HG03135 (cell line): ENCODE results near the gene NTM.
A peak's percentile ranks its signal among the peaks of the same experiment; 100 is the strongest.

Experiments
- ATAC-seq: cut with Tn5 transposase; IDR thresholded peaks from one replicate; pipeline ENCODE4 v1.9.1; 2021; ENCODE audit warnings: mild to moderate bottlenecking, moderate library complexity; ENCODE audit not compliant: unreplicated experiment

NTM gene

DNA sequence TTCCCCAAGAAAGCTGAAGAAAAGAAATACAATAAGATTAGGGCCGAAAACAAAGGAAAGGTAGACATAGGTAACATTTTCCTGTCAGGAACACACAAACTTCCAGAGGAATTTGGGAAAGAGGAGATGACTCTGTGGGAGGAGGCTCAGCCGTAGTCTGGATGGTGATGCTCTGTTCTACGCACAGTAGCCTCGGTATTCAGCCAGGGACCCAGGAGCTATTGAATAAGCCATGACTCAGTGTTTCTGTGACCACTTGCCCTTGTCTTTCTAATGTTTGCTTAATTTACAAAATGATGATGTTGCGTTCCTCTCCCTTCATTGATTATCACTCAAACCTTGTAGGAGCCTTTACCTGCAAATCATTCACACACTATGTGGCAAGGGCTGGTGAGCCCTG lies 745.0 kb downstream of the NTM start:
- ATAC-seq = no peak

DNA sequence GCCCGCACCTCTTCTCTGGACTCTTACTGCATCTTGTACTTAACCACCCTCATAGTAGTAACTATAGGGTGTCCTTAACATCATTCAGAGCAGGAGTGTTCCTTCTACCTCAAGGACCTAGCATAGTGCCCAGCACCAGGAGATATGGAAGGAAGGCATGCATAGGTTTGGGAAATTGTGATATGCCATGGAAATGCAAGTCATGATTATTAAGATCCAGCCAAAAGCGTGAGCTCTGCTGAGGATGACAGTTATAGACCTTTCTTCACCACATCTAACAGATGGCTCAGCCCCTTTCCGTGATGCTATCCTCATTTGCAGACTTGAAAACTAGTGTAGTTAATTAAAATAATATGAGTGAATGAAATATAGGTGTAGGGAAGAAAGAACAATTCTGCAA lies 746.1 kb downstream of the NTM start:
- no peak for ATAC-seq

DNA sequence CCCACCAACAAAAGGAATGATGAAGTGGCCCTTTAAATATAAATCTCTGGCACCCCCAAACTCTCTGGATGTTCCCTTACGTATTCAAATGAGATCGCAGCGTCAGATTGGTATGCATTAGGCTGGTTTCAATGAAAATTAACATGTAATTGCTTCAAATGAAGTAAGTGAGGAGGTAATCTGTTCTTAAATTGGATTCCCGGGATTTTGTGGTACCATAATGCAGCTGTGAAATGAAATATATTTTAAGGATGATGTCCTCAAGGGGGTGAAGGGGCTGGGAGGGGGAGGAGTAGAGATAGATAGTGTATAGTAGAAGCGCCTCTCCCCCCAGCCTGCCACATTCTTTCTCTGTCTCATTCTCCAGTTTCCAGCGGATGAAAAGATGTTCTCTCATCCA lies 748.2 kb downstream of the NTM start:
- no peak for ATAC-seq

DNA sequence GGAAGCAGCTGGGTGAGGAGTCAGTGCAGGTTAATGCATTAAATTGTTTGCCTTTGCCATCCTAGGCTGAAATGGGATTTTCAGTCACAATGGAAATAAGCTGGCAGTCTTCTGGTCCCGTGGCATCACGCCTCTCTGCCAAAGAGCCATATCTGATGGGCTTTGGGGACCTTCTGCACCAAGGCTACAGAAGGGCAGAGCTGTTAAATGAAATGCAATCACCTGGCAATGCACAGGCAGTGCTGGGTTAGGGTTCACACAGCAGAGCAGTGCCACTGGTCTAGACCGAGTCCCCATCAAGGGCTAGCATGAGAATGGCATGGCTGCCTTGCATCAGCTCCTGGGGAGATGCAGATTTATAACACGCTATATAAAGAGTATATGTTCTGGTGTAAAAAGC lies 749.2 kb downstream of the NTM start:
- ATAC-seq = no peak

DNA sequence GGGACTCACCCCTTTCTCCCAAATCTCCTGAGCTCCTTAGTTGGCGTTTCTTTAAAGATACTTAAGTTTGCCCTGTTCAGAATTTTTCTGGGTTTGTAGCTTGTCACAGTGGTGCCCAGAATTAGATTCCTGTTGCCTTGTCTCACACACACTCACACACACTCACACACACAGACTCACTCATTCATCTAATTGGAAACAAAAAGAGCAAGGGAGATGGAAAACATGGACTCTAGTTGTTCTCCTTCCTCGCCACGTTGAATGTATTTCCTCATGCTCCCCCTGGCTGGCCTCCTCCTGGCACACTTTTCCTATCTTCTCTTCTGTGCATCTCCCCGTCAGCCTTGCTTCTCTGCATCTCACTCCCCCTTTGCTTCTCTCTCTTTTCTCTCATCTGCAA lies 752.3 kb downstream of the NTM start:
- ATAC-seq = no peak

DNA sequence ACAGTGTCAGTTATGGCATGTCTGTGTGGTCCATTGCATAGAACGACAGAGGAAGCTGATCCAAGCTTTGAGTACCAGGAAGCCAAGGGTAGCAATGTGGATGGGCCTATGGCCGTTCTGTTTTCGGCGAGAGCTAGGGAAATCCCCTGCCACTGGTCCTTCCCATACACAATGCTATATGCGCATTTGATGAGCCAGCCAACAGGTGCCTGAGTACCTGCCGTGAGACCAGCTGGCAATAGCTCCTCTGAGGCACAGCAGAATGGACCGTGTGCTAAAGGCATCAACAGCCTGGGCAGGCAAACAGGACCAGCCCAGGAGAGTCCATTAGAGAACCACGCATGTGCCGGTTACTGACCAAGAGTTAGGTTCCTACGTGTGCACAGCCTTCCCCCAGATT lies 753.0 kb downstream of the NTM start:
- ATAC-seq = no peak

DNA sequence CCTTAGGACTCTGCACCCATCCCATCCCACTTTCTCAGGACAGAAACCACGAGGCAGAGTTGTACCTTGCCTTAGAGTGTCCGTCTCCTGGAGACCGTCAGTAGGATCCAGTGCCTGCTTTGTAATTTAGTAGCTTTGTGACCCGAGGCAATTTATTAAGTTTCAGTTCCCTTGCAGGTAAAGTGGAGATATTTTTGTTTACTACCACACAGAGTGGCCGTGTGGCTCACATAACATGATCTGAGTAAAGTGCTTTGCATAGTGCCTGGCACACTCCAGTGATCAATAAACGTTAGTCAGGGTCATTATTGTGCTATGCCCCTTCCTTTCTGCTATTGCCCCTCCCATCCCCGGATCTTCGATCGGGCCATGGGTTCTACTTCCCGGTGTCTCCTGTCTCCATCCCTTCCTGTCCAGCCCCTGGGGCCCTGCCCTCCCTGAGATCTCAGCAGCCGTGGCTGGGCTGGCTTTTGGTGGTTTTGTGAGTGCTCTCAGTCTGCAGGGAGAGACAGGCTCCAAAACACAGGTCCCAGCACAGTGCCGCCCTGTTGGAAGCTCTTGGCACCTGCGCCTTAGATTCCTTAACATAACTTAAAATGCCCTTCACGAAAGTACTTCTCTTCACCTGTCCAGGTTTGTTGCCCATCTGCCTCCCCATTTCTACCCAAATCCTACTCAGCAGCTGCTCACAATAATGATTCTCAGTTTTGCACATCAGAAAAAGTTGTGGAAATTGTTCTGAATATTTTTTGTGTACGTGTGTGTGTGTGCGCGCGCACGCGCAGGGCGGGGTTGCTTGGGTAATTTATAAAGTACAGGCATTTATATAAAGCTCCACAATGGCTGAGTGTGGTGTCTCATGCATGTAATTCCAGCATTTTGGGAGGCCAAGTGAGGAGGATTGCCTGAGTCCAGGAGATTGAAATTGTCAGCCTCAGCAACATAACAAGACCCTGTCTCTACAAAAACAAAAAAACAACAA lies 753.7 kb downstream of the NTM start:
- ATAC-seq = no peak

DNA sequence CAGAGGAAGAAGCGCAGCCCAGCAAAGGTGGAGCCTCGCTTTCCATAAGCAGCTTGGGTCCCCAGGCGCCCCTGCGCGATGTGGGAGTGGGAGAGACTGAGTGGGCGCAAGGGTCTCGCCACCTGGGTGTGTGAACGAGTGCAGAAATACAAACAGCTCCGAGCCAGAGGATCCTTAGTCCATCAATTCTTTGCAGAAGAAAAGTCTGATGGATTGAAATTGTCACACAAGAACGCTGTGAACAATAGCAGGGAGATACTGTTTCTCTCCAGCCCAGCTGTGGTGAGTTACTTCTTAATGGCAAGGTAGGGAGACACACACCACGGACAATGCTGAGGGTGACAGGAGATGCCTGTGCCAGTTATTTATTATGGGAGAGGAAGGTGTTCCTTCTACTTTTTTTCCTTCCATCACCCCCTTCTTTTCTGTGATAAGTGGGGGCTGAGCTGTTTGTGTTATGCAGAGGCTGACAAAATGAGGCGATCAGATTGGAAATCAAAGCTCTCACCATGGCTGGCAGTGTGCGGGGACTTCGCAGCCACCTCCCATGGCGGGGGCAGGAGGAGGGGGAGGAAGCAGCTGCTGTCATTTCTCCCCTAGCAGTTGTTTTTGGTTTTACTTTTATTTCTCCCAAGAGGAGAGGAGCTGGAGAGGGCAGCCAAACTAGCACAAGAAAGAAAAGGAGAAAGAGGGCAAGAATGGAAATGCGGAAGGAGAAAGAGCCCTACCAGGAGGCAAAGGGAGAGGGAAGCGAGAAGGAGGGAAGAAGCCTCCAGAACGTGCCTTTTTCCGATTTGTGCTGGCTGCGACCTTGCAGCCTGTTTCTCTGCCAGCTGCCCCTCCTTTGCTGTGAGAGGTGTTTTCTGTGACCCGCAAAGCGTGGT lies 755.8 kb downstream of the NTM start:
- peak; percentile 59 for ATAC-seq

DNA sequence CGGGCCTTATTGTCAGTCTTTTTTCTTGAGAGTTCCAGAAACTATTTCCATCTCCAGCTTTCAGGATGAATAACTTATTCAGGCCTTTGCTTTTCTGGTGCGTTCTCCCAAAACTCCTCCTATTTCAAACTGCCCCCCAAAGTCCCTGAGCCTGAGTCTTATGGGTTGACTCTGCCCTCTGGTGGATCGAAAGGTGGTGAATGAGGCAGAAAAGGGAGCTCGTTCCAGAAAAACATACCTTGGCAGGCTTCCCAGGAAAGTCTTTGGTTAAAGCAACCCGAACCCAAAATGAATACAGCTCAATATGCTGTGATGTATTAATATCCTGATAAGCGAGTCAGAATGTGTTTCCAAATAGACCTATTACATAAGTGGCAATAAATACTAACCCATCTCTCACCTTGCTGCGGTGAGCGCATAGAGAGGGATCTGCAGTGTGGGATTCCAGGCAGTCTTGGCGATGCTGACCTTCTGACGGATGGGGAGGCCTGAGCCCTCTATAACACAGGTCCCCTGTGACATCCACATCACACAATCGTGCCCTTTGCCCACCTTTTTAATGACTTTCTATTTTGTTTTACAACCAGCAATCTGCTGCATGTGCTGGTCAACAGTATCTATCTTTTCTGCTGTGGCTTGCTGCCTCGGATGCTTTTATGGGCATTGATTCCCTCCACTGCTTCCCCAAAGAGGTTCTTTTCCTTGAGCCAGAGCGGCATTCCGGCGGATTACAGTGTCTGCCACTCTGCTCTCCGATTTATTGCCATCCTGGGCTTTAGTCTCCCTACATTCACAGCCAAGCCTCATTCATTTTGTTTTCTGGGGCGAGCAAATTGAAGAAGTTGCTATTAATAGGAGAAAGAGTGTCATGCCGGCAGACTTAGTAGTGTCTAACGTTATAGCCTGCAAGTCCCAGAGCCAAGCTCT lies 756.8 kb downstream of the NTM start:
- ATAC-seq = no peak

DNA sequence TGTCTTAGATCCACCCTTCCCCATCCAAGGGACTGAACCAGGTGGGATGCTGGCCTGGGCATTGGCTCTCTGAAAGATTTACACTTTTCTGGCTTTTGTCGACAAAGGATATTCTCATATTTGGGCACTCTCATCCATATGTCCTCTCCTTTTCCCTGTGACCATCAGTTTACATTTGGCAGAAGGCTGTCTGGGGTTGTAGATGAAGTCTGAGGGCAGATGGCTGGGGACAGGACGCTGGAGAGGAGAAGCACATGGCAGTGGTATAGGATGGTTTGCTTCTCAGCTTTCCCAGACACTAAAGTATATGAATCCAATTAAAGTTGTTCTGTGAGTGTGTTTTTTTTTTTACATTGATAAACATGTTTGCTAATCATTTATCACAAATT lies 757.5 kb downstream of the NTM start:
- no peak for ATAC-seq

DNA sequence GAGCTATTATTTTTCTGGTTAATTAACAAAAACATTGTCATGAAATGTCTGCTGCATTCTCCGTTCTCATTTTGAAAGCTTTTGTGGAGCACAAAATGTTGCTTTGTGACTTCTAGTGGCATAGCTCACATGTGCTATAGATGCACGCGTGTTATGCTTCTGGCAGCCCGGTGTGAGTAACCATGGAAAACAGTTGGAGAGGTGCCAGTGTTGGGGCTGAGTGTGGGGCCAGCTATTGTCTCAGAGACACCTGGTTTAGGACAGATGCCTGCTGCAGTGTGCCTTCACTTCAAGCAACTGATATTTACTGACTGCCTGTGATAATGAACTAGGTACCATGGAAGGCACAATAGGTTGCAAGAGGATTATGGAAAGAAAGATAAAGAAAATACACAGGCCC lies 760.6 kb downstream of the NTM start:
- no peak for ATAC-seq

DNA sequence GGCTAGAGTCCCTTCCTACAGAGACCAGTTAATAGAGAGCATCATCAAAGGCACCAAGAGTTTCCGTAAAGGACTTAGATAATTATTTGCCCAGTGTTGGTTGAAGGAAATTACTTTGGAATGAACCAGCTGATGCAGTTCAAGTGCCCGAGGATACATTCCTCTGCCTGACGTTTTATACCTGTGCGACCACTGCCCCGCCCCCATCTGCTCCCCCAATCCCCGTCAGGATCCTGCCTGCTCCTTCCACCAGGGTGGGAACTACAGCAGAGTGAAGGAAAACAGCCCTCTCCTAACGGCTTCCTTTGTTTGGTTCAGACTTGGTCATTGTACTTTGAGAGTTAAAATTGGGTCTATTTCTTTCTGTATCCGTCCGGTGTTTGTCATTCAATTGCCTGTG lies 761.5 kb downstream of the NTM start:
- ATAC-seq = no peak

DNA sequence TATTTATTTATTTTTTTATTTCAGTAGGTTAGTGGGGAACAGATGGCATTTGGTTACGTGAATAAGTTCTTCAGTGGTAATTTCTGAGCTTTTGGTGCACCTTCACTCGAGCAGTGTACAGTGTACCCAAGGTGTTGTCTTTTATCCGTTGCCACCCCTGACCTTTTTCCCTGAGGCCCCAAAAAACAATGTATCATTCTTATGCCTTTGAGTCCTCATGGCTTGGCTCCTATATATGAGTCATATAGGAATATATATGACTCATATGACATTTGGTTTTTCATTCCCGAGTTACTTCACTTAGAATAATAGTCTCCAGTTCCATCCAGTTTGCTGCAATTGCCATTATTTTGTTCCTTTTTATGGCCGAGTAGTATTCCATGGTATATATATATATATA lies 763.9 kb downstream of the NTM start:
- ATAC-seq = no peak

DNA sequence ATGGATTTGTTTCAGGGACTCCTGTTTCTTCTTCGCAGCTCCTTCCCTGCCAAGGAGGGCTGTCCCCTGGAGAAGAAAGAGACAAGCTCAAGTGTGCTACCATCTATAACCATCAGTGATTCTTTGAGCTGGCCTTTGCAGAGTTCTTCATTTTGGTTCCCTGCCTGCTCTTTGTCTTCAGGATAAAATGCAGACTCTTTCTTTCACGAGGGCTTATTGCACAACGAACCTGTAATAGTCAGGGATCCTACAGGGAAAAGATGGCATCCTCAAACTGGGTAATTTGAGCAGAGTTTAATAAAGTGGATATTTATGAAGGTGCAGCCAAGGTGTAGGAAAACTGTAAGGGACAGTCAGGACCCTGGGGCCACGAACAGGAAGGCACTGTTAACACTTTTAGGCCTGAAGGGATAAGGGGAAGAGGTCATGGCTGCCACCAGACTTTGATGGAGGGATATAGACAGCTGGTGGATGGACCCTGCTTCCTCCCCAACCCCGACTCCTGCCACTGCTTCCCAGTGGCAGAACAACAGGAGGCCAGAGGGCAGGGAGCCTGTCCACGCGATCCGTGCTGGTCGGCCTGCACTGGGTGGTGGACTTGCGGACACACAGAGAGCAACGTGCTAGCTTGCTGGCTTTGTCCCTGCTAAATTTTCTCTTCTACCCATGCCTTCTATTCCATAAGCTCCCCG lies 767.0 kb downstream of the NTM start:
- ATAC-seq = no peak

DNA sequence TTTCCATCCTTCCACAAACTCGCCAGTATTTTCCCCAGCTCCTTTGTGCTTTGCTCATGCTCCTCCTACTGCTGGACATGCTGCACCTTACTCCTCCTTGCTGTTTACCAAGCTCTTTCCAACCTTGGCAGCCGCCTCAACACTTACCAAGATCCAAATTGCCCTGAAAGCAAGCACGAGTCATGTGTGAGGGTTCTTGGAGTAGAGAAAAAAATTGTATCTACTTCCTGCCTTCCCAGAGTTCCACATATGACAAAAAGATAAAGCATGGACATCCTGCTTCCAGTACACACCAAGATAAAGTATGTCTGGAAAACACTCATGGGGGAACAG lies 767.5 kb downstream of the NTM start:
- no peak for ATAC-seq

DNA sequence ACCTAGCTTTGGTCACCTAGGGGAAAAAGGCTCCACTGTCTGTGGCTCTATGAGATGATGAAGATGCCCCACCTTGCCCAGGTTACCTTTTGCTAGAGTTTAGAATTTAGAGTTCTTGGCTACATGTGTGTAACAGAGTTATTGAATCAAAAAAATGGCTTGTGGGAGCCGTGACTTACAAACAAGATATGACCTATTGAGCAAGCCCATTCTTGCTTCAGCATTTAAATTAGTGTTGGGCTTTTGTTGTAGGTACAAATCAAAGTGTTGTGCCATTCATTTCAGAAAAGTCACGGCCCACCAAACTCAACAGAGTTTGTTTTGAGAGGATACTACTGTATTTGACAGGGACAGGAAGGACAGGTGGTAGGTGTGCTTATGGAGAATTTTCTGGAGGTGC lies 768.8 kb downstream of the NTM start:
- no peak for ATAC-seq

DNA sequence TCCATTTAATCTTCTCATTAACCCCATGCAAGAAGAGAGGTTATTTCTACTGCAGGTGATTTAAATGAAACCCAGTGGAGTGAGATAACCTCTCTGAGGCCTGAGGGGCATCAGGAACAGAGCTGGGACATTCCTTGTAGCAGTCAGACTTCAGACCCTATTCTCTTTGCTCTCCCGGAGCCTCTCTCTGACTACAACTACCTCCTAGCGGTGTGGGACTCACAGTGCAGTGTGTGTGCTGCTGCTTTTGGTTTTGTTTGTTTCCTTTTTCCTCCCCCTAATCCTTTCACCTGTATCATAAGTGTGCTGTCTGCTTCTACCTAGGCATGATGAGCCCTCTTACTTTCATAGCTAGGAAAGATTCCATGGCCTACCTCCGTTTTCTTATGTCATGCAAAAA lies 769.6 kb downstream of the NTM start:
- no peak for ATAC-seq

DNA sequence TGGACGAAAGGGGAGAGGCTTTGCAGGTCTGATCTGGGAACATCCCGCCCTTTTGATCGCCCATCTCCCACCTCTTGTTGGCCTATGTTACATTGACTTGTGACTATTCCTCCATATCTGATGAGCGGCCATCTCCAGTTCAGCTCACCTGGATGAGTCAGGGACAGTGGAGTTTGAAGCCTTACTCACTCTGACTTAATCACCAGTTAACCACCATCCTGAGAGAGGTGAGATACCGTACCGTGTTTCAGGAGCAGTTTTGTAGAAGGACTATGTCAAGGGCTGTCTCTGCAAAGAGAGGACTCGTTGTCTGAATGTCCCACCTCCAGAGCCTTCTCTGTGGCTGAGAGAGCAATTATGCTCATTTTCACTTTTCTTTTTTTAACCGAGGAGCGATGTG lies 771.7 kb downstream of the NTM start:
- no peak for ATAC-seq

DNA sequence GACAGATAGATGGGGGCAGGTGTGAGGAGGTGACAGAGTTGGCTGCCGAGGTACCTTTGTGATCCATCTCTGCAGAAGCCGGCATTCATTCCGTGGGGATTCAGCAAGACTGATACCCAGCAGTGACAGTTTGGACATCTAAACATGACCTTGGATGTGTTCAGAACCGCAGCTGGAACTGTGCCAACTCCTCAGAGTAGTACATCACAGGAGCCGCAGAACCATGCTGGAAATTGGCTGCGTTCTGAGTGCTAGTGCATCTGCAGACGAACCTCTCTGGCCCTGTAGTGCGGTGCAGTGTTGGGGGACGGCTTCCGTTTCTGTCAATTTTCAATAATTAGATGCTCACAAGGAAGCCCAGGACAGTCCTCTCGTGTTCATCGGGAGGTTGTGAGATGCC lies 772.1 kb downstream of the NTM start:
- ATAC-seq = no peak

DNA sequence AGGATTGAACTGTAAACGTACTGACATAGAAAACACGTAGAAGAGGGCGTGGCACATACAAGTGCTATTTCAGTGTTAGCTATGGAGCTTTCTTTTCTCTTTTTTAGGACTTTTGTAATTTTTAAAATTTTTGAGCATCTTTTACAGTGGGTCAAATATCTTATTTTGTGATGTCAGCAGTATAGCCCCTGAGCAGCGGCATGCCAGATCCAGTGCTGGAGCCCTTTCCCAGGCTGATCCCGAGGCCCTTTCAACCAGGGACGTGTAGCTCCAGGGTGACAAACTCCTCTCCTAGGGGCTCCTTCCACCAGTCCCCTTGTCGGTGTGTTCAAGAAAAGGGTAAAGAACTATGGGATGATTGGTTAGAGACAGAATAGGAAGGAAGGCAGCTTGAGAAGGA lies 777.0 kb downstream of the NTM start:
- ATAC-seq = no peak
